GM12878 (cell line): ENCODE results near the gene HCCS.

ENCODE experiments used
- EZH2 ChIP-seq: IDR thresholded peaks from 2 replicates; pipeline ENCODE4 v1.6.1; 2012; ENCODE audit warnings: low read depth, mild to moderate bottlenecking, control low read depth, inconsistent platforms, low read length, borderline replicate concordance; ENCODE audit not compliant: control insufficient read depth
- JUNB ChIP-seq: IDR thresholded peaks from 2 replicates; pipeline ENCODE4 v1.6.1; 2016; ENCODE audit warnings: antibody characterized with exemption, mild to moderate bottlenecking
- MYC ChIP-seq: IDR thresholded peaks from 2 replicates; pipeline ENCODE4 v1.6.1; 2011; ENCODE audit warnings: mild to moderate bottlenecking, low read length, moderate library complexity, inconsistent platforms; ENCODE audit not compliant: insufficient read depth, insufficient replicate concordance, insufficient read length, severe bottlenecking
- NR2F1 ChIP-seq: fragments of 450-650 bp; conservative IDR thresholded peaks from 2 replicates; pipeline ENCODE4 v1.6.1; 2017; ENCODE audit warnings: mild to moderate bottlenecking
- POLR2A ChIP-seq: IDR thresholded peaks from 2 replicates; pipeline ENCODE4 v1.6.1; 2011; ENCODE audit warnings: low read depth, mild to moderate bottlenecking, low read length
- RAD21 ChIP-seq: IDR thresholded peaks from 2 replicates; pipeline ENCODE4 v1.6.1; 2011; ENCODE audit warnings: mild to moderate bottlenecking, low read depth, low read length, moderate library complexity; ENCODE audit not compliant: insufficient read depth
- SIN3A ChIP-seq: IDR thresholded peaks from 2 replicates; pipeline ENCODE4 v1.6.1; 2012; ENCODE audit warnings: low read depth, low read length, improper control_type of control experiment
- SIX5 ChIP-seq: IDR thresholded peaks from 2 replicates; pipeline ENCODE4 v1.6.1; 2011; ENCODE audit warnings: mild to moderate bottlenecking, low read depth, low read length, moderate library complexity; ENCODE audit not compliant: severe bottlenecking
- STAT3 ChIP-seq: IDR thresholded peaks from 2 replicates; pipeline ENCODE4 v1.6.1; 2011; ENCODE audit warnings: low read depth, low read length, improper control_type of control experiment
- TARDBP ChIP-seq: IDR thresholded peaks from 2 replicates; pipeline ENCODE4 v1.6.1; 2016; ENCODE audit warnings: borderline replicate concordance
- TF ChIP-seq, protein P1 (sequence below): fragments of 450-650 bp; IDR thresholded peaks from 2 replicates; pipeline ENCODE4 v1.6.1; 2017; ENCODE audit warnings: antibody characterized with exemption, mild to moderate bottlenecking, moderate library complexity
- TF ChIP-seq, protein P2 (sequence below), 3 experiments: IDR thresholded peaks in 2 of 3; conservative IDR thresholded peaks in 1 of 3; 2 replicates each; pipeline ENCODE4 v1.5.1; 2011; ENCODE audit warnings: low read depth in 3 of 3, low read length in 3 of 3, mild to moderate bottlenecking in 3 of 3, control low read depth in 2 of 3, moderate library complexity in 2 of 3, inconsistent platforms in 1 of 3, mixed read lengths in 1 of 3; ENCODE audit not compliant: control insufficient read depth in 2 of 3, insufficient read depth in 1 of 3; ENCODE audit errors: extremely low read depth in 1 of 3
- TF ChIP-seq, protein P3 (sequence below): IDR thresholded peaks from 2 replicates; pipeline ENCODE4 v1.6.1; 2011; ENCODE audit warnings: low read depth, low read length, improper control_type of control experiment, borderline replicate concordance
- TF ChIP-seq, protein P4 (sequence below): fragments of 450-650 bp; formaldehyde crosslinking; IDR thresholded peaks from 2 replicates; pipeline ENCODE4 v1.5.0; 2022; ENCODE audit warnings: mild to moderate bottlenecking, missing genetic modification characterization

DNA sequence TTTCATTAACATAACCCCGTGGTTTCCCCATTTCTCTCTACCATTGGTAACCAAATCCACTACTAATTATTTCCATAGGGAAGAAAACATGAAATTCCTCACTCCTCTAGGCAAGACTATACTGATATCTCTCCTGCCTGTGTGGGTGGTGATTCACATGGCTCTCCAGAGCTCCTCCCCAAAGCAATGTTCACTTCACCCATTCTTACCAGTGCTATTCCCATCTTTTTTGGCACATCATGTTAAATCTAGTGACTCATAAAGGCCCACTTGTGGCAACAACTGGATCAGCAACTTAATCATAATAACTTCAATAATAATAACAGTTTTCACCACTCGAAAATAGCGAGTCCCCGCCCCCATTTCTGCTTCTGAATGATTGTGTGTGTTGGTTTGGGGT is 6.1 kb upstream of the HCCS start:
- TF ChIP-seq SIN3A (no peak), EZH2 (no peak), SIX5 (no peak), POLR2A (no peak), JUNB (no peak), NR2F1 (no peak), STAT3 (no peak), TARDBP (no peak), MYC (no peak), RAD21 (no peak)
- TF ChIP-seq, protein P1, sequence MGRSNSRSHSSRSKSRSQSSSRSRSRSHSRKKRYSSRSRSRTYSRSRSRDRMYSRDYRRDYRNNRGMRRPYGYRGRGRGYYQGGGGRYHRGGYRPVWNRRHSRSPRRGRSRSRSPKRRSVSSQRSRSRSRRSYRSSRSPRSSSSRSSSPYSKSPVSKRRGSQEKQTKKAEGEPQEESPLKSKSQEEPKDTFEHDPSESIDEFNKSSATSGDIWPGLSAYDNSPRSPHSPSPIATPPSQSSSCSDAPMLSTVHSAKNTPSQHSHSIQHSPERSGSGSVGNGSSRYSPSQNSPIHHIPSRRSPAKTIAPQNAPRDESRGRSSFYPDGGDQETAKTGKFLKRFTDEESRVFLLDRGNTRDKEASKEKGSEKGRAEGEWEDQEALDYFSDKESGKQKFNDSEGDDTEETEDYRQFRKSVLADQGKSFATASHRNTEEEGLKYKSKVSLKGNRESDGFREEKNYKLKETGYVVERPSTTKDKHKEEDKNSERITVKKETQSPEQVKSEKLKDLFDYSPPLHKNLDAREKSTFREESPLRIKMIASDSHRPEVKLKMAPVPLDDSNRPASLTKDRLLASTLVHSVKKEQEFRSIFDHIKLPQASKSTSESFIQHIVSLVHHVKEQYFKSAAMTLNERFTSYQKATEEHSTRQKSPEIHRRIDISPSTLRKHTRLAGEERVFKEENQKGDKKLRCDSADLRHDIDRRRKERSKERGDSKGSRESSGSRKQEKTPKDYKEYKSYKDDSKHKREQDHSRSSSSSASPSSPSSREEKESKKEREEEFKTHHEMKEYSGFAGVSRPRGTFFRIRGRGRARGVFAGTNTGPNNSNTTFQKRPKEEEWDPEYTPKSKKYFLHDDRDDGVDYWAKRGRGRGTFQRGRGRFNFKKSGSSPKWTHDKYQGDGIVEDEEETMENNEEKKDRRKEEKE, result no peak
- TF ChIP-seq, protein P2, sequence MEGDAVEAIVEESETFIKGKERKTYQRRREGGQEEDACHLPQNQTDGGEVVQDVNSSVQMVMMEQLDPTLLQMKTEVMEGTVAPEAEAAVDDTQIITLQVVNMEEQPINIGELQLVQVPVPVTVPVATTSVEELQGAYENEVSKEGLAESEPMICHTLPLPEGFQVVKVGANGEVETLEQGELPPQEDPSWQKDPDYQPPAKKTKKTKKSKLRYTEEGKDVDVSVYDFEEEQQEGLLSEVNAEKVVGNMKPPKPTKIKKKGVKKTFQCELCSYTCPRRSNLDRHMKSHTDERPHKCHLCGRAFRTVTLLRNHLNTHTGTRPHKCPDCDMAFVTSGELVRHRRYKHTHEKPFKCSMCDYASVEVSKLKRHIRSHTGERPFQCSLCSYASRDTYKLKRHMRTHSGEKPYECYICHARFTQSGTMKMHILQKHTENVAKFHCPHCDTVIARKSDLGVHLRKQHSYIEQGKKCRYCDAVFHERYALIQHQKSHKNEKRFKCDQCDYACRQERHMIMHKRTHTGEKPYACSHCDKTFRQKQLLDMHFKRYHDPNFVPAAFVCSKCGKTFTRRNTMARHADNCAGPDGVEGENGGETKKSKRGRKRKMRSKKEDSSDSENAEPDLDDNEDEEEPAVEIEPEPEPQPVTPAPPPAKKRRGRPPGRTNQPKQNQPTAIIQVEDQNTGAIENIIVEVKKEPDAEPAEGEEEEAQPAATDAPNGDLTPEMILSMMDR (IDR thresholded peaks at IDR 0.05 in 2 of 3, conservative IDR thresholded peaks at IDR 0.05 in 1 of 3; ENCODE audit: control insufficient read depth in 2 of 3, extremely low read depth in 1 of 3, insufficient read depth in 1 of 3, low read depth in 3 of 3, low read length in 3 of 3), result no peak
- TF ChIP-seq, protein P3, sequence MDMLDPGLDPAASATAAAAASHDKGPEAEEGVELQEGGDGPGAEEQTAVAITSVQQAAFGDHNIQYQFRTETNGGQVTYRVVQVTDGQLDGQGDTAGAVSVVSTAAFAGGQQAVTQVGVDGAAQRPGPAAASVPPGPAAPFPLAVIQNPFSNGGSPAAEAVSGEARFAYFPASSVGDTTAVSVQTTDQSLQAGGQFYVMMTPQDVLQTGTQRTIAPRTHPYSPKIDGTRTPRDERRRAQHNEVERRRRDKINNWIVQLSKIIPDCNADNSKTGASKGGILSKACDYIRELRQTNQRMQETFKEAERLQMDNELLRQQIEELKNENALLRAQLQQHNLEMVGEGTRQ, result no peak
- TF ChIP-seq, protein P4, sequence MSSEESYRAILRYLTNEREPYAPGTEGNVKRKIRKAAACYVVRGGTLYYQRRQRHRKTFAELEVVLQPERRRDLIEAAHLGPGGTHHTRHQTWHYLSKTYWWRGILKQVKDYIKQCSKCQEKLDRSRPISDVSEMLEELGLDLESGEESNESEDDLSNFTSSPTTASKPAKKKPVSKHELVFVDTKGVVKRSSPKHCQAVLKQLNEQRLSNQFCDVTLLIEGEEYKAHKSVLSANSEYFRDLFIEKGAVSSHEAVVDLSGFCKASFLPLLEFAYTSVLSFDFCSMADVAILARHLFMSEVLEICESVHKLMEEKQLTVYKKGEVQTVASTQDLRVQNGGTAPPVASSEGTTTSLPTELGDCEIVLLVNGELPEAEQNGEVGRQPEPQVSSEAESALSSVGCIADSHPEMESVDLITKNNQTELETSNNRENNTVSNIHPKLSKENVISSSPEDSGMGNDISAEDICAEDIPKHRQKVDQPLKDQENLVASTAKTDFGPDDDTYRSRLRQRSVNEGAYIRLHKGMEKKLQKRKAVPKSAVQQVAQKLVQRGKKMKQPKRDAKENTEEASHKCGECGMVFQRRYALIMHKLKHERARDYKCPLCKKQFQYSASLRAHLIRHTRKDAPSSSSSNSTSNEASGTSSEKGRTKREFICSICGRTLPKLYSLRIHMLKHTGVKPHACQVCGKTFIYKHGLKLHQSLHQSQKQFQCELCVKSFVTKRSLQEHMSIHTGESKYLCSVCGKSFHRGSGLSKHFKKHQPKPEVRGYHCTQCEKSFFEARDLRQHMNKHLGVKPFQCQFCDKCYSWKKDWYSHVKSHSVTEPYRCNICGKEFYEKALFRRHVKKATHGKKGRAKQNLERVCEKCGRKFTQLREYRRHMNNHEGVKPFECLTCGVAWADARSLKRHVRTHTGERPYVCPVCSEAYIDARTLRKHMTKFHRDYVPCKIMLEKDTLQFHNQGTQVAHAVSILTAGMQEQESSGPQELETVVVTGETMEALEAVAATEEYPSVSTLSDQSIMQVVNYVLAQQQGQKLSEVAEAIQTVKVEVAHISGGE (CRISPR knock-in tag), result no peak
